Activated CD8-positive, alpha-beta memory T cell treated with anti-CD3 and anti-CD28 coated beads, Interleukin-2, amount 50 U/mL, for 1 hour (primary cell): ENCODE results near the gene FOXF2.
"Not testable (repeated sequence)": the region's sequence is repeated elsewhere in the genome, so short reads cannot be mapped to it uniquely, and the experiment has no call there.

Experiments used
- DNase-seq: peaks from one replicate; pipeline ENCODE4 v3.0.0-alpha.2; 2020; ENCODE audit errors: extremely low read depth

Gene FOXF2

DNA sequence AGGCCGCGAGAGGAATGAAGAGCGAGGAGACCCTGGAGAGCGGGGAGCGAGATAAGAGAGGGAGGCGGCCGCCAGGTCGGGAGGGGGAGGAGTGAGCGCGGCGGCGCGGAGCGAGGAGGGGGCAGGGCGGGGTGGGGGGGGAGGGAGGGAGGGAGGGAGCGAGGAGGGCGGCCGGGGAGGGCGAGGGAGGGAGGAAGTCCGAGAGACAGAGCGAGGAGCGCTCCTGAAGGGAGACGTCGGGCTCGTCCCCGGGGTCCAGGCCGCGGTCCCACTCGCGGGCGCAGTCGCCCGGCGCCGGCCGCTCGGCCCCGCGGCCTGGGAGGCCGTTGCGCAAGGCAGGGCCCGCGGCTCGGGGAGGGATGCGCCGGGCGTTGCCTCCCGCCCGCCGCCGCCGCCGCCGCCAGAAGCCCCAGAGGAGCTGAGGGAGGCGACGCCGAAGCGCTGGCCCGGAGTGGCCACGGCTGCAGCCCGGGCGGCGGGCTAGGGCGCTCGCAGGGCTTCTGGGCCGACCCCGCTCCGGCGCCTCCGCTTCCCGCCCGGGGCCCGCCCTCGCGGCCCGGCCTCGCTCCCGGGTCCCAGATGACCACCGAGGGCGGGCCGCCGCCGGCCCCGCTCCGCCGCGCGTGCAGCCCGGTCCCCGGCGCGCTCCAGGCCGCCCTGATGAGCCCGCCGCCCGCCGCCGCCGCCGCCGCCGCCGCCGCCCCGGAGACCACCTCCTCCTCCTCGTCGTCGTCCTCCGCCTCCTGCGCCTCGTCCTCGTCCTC, at the start of gene FOXF2:
Gene FOXF2, plus strand, starts transcription at position 208 of the 764 bp plus-strand sequence. Its CDS starts 372 bp downstream, at position 580.
- DNase-seq: no peak

DNA sequence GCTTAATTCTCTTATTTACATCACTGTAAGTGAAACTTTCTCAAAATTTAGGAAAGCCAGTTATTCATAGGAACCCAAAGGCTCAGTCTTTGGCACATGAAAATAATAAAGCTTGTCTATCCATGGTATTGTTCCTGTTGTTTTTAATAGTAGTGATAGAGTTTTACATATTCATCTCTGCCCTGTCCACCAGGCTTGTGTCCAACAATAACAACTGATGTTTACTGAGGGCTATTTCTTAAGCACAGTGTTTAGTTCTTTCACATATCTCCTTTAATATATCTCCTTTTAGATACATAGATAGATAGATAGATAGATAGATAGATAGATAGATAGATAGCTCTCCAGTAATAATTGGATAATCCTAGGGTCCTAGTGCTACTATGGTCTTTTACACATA, 43.3 kb upstream of the FOXF2 start:
- no peak for DNase-seq

DNA sequence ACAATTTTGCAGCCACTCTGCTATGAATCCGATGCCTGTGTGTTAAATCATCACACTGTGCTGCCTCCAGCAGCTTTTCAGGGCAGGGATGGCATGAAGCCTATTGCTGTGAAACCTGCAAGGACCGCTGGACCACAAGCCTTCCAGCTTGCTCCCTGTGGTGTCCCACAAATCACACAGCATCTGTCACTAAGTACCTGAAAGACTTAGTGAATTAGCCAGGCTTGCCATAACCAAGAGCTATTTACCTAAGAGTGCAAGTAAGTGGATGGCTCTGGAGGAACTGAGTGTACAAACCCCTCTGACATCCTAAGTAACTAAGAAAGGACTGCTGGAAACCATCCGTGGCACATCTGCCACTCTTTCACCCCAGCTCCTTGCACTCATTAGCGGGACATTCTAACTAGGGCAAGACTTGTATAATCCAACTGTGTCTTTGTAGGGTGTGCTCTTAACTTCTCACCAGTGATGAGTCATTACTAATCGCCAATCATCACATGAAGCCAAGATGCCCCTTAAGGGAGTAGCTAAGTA, 42.8 kb upstream of the FOXF2 start:
- no peak for DNase-seq

DNA sequence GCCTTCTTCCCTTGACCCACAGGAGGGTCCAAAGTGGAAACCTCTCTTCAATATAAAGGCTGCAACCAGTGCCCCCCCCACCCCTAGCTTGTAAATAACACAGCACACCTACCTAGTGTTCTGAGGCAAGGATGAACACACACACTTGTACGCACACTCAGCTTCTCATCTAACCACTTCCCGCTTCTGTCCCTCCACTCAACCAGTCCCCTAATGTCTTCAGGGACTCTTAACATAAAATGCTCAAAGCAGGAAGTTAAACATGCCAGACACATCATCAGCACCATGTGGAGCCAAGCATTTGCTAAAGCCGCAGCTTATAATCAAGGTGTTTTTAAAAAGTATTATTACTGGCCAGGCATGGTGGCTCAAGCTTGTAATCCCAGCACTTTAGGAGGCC, 42.2 kb upstream of the FOXF2 start:
- DNase-seq: no peak

DNA sequence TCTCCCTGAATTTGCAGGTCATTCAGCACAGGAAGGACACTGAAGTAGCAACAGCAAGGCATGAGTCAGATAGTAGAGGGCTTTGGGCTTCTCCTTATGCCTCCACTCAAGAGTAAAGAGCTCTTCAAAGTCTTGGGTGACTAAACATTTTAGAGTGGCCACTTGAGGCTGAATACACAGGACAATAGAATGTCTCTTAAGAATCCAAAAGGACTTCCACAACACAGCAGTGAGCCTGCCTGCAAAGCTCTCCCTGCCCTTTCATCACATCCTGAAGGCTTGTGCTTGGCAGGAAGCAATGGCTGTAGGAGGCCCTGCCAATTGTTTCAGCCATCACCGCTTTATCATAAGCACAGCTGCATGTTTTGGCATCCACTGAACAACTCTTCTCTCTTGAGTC, 40.7 kb upstream of the FOXF2 start:
- no peak for DNase-seq

DNA sequence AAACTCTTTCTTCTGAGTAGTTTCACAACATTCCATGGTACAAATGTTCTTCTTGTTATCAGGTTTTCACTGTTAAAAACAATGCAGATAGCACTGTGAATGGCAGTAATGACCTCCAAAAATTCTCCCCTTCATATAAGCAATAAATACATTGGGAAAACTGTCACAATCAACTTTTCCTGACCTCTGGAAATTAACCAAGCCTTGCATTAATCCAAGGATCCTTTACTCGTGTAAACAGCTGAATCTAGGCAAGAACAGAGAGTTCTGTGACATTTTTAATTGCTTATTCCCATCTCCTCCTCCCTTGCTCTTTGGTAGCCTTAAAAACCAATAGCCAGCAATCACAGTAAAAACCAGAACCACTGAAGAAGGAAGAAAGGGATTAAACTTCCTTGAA, 39.7 kb upstream of the FOXF2 start:
- DNase-seq: no peak

DNA sequence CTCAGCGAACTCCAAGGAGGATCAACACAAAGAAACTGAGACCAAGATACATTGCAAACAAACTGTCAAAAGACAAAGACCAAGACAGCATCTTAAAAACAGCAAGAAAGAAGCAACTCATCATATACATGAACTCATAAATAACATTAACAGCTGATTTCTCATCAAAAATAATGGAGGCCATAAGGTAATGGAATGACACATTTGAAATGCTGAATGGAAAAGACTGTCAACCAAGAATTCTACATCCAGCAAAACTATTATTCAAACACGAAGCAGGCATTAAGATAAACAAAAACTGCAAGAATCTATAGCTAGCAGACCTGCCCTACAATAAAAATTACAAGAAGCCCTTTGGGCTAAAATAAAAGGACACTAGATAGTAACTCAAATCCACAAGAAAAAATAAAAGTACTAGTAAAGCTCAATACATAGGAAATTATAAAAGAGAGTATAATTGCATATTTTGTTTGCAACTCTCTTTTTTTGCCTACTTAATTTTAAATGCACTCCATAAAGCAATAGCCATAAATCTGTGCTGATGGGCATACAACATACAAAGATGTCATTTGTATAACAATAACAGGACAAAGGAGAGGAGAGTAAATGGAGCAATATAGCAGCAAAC, 37.9 kb upstream of the FOXF2 start:
- no peak for DNase-seq

DNA sequence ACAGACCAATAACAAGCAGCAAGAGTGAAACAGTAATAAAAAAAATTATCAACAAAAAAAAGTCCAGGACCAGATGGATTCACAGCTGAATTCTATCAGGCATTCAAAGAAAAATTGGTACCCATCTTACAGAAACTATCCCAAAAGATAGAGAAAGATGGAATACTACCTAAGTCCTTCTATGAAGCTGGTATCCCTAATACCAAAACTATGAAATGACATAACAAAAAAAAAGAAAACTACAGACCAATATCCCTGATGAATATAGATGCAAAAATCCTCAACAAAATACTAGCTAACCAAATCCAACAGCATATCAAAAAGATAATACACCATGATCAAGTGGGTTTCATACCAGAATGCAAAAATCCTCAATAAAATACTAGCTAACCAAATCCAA, 34.3 kb upstream of the FOXF2 start:
- not testable (repeated sequence) for DNase-seq

DNA sequence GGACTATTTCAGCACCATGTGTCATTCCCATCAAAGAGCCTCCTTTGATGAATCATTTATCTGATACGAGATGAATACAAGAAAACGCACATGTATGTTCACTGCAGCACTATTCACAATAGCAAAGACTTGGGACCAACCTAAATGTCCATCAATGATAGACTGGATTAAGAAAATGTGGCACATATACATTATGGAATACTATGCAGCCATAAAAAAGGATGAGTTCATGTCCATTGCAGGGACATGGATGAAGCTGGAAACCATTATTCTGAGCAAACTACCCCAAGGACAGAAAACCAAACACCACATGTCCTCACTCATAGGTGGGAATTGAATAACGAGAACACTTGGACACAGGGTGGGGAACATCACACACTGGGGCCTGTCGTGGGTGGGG, 27.7 kb upstream of the FOXF2 start:
- not testable (repeated sequence) for DNase-seq

DNA sequence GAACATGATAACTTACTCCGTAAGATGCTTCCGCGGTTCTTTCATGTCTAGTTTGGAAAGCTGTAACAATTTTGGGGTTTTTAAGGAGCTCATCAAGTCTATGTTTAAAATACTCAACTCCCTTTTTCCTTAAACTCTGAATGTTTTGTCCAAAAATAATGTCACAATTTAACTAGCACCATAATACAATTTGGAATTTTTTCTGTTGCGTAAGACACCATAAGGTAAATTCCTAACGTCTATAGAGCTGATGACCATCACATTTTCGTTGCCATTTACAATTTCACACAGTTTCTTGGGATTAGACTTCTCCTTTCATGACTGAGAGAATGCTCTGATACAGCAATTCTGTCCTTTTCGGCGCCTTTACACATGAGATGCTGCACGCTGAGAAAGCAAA, 26.7 kb upstream of the FOXF2 start:
- no peak for DNase-seq

DNA sequence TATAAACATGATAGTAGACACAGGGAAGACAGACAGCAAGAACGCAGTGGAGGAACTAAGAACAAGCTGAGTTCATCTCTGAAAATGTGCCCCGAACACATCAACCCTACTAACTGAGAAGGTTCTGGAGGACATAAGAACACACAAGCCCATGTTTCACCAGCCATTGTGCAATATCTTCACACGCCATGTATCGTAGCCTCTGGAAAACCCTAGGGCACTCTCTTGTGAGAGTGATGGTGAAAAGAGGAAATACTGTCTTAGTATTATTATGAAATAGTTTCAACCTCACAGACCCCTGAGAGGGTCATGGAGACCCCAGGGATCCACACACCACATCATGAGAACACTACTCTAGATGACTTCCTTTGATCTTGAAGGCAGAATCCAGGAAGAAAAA, 26.1 kb upstream of the FOXF2 start:
- DNase-seq: no peak

DNA sequence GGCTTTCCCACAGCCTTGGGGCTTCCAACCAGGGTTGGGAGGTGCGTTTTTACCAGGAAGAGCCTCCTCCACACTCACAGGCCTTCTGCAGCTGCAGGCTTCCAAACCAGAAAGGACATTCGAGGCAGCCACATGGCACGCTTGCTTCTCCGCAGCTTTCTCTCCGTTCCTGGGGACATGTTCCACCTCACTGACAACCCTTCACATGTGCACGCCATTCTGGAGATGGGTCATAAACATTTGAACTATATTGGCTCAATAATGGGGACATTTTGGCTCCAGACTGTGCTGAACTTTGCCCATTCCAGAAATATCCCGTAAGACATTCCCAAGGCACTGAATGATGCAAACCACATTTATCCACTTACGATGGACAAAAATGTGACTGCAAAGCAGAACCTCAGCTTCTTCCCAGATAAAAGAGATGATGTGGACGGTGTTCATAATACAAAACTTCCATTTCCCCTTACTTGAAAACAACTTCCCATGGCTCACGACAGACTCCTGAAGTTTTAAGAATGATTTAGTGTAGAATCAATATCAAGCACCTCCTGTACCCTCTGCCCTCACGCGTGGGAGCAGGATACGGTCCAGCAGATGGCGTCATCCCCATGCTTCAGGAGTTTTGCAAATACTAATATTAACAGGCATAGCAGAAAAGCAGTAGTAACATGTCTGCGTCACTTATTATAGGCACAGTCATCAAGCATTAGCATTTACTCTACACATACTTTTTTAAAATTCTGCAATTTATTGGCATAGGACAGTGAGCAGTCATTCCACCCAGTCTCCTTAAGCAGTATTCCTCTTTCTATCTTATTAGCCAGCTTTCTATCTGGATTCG, 25.4 kb upstream of the FOXF2 start:
- no peak for DNase-seq

DNA sequence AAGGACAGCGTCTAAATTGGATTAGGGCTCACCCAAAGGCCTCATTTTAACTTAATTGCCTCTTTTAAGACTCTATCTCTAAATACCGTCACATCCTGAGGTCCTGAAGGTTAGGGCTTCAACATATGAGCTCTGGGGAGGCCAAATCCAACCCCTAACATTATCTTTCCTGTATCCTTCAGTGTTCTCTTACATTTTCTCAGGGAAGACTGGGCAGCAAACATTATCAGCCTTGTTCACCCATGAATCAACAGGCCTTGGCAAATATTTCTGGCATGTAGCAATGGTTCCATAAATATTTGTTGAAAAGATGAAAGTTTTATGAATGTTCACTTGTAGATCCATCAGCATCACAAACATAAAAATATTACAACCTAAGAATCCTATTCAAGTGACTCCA, 24.6 kb upstream of the FOXF2 start:
- no peak for DNase-seq

DNA sequence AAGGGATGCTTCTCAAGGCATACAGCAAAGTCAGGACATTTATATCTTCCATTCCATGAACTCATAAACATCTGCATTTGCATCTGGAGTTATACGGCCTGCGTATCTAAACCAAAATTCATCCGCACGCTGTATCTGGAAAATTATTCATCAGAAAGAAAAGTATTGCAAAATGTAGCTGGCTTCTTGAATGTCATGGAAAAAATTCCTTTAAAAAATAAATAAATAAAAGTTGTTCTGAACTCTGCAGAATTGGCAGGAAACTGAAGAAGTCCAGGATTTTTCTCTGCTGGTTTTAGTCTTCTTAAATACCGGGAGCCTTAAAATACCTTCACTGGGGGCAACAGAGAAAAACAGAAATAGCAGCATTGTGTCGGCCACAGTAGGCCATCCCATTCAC, 23.7 kb upstream of the FOXF2 start:
- no peak for DNase-seq

DNA sequence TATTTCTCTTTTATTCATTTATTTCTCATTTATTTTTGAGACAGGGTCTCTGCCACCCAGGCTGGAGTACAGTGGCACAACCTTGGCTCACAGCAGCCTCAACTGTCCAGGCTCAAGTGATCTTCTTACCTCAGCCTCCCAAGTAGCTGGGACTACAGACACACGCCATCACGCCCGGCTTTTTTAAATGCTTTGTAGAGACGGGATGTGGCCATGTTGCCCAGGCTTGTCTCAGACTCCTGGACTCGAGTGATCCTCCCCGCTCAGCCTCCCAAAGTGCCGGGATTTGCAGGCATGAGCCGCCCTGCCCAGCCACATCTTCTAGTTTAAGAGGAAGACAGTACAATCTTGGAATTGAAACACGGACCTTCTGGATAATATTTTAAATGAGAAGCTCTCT, 21.6 kb upstream of the FOXF2 start:
- no peak for DNase-seq

DNA sequence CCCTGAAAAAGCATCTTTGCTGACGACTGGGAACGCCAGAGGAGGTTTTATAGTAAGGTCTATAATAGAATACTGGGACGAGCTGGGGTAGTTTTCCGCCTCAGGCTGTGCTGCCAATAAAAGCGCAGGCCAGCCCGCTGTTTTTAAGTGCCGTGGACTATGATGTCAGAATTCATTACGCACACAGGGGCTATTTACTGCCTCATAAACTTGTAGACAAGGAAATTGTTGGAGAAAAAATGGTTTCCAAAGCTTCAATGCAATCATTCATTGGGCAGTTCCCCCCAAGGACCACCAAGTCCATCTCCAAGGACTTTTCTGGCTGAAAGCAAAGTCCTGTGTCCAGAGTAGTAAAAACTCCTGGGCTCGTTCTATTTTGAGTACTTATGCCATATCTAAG, 20.4 kb upstream of the FOXF2 start:
- DNase-seq: no peak

DNA sequence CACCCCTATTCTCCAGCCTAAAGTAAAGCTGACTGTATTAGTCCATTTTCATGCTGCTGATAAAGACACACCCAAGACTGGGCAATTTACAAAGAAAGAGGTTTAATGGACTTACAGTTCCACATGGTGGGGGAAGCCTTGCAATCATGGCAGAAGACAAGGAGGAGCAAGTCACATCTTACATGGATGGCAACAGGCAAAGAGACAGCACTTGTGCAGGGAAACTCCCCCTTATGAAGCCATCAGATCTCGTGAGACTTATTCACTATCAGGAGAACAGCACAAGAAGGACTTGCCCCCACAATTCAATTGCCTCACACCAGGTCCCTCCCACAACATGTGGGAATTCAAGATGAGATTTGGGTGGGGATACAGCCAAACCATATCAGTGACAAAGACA, 19.7 kb upstream of the FOXF2 start:
- DNase-seq: not testable (repeated sequence)

DNA sequence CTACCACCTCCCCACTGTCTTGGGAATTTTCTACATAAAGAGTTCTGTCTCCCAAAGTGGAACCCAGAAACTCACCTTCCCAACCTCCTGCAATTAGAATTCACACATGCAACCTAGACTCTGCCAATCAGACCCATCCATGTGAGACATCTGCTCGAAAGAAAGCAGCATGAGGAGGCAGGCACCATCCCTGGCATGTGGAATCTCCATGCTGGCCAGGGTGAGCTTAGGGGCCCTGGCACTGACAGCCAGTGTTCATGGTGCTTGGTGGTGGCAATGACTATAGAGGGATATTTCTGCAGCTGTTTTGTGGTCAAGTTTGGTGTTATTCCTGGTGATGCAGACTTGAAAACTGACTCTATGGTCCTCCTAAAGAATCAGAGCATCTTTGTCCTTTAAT, 17.4 kb upstream of the FOXF2 start:
- DNase-seq: no peak

DNA sequence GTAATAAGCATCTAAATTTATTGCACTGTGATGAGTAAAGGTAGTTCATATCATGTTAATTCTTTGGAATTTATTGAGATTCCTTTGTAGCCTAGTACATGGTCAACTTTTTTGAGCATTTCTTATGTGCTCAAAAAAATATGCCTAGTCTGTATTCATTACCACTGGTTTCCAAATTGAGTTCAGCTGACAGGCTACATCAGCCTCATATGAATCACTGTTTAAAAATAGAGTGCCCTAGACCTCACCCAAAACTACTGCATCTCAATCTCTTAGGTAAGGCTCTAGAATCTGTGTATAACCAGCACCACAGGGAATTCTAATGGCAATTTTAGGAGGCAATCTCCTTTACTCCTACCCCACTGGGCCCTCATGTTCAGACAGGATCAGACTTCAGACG, 16.7 kb upstream of the FOXF2 start:
- no peak for DNase-seq

DNA sequence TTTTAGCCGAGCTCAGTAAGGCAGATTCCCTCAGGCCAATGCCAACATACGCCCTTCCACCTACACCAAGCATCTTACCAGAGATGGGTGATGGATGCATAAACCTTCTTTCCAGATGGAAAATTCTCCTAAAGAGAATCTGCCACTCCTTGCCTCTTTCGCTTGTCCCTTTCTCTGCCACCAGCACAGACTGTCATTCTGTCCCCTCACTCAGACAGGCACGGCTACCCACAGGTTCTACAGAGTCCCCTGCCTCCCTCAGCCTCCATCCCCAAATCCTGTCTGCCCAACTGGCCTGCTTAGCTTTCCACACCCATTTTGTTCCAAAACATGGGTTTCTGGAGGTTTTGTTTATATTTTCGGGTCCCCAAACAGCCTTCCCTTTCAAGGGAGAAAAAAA, 12.7 kb upstream of the FOXF2 start:
- no peak for DNase-seq

DNA sequence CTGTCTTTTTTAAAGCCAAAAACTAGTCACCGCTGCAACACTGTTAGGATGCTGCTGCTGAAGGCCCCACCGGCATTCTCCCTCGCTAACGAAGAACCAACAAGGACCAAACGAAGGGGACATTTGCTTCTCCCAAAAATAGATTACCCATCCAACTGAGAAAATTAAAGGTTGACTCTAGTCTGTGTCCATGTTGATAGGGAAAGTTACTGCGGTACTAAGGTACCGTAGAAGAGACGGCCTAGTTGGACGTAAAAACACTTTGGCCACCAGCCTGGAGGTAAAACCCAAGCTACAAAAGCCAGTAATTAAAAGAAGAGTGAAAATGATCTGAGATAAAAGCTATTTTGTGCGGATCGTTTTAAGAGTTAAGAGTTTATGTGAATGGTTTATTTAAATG, 11.8 kb upstream of the FOXF2 start:
- DNase-seq: no peak
